HL-60 (cell line): ENCODE measurements around the gene PHRF1.

Source experiments
- GABPA ChIP-seq: IDR thresholded peaks from 2 replicates; pipeline ENCODE4 v1.6.1; 2012; ENCODE audit warnings: low read depth
- POLR2AphosphoS5 ChIP-seq: IDR thresholded peaks from 2 replicates; pipeline ENCODE4 v1.6.1; 2012; ENCODE audit warnings: low read depth
- TF ChIP-seq, protein P1 (sequence below): IDR thresholded peaks from one replicate; pipeline ENCODE4 v1.5.1; 2011; ENCODE audit warnings: low read length, control low read depth, inconsistent platforms; ENCODE audit not compliant: insufficient read depth
- TF ChIP-seq, protein P2 (sequence below): IDR thresholded peaks from 2 replicates; pipeline ENCODE4 v1.6.1; 2012; ENCODE audit warnings: low read depth; ENCODE audit not compliant: insufficient replicate concordance

DNA sequence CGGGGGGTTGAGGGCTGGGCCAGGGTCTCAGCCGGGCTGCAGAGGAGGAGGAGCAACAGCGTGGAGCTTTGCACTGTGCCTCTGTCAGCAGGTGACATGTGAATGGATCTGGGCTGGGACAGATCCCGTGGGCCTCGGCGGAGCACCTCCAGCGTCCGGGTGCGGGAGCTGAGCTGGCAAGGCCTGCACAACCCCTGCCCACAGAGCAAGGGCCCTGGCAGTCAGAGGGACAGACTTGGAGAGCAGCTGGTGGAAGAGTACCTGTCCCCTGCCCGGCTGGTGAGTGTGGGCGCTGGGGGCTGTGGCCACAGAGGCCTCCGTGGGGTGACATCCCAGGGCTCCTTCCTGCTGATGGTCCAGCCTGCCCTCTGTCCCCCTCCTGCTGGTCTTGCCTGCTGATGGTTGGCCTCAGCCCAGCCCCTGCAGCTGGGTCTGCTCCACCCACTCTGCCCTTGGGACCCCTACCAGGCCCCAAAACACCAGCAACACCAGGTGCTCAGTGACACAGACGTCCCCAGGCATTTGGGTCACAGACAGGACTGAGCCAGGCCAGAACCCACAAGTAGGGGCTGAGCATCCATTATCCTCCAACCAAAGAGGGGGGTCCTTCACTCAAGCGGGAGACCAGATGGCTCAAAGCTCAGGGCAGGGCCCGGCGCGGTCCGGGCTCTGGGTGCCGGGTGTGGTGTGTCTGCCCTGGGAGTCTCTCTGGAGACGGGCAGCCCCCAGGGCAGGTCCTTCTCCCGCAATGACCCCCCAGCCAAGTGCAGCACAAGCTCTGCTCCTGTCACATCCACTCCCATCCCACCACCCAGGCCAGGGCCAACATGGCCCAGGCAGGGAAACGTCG lies 35.5 kb upstream of the PHRF1 start:
- no peak for TF ChIP-seq GABPA
- TF ChIP-seq, protein P1, sequence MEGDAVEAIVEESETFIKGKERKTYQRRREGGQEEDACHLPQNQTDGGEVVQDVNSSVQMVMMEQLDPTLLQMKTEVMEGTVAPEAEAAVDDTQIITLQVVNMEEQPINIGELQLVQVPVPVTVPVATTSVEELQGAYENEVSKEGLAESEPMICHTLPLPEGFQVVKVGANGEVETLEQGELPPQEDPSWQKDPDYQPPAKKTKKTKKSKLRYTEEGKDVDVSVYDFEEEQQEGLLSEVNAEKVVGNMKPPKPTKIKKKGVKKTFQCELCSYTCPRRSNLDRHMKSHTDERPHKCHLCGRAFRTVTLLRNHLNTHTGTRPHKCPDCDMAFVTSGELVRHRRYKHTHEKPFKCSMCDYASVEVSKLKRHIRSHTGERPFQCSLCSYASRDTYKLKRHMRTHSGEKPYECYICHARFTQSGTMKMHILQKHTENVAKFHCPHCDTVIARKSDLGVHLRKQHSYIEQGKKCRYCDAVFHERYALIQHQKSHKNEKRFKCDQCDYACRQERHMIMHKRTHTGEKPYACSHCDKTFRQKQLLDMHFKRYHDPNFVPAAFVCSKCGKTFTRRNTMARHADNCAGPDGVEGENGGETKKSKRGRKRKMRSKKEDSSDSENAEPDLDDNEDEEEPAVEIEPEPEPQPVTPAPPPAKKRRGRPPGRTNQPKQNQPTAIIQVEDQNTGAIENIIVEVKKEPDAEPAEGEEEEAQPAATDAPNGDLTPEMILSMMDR, result no peak
- TF ChIP-seq POLR2AphosphoS5, result no peak
- TF ChIP-seq, protein P2, sequence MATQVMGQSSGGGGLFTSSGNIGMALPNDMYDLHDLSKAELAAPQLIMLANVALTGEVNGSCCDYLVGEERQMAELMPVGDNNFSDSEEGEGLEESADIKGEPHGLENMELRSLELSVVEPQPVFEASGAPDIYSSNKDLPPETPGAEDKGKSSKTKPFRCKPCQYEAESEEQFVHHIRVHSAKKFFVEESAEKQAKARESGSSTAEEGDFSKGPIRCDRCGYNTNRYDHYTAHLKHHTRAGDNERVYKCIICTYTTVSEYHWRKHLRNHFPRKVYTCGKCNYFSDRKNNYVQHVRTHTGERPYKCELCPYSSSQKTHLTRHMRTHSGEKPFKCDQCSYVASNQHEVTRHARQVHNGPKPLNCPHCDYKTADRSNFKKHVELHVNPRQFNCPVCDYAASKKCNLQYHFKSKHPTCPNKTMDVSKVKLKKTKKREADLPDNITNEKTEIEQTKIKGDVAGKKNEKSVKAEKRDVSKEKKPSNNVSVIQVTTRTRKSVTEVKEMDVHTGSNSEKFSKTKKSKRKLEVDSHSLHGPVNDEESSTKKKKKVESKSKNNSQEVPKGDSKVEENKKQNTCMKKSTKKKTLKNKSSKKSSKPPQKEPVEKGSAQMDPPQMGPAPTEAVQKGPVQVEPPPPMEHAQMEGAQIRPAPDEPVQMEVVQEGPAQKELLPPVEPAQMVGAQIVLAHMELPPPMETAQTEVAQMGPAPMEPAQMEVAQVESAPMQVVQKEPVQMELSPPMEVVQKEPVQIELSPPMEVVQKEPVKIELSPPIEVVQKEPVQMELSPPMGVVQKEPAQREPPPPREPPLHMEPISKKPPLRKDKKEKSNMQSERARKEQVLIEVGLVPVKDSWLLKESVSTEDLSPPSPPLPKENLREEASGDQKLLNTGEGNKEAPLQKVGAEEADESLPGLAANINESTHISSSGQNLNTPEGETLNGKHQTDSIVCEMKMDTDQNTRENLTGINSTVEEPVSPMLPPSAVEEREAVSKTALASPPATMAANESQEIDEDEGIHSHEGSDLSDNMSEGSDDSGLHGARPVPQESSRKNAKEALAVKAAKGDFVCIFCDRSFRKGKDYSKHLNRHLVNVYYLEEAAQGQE, result no peak
